Spinal cord (tissue), 10 donors: Measurements from ENCODE around the gene SLC5A4. TPM values are rescaled to one million over a fixed set of nuclear protein-coding genes. Genes with fewer than 3 reads are reported as not detected.
A peak's percentile ranks its signal among the peaks of the same experiment; 100 is the strongest.
"Not testable (repeated sequence)": the region's sequence is repeated elsewhere in the genome, so short reads cannot be mapped to it uniquely, and the experiment has no call there.

Experiments used
- DNase-seq, 6 donors: peaks; one replicate each; pipeline versions ENCODE4 v3.0.0 to v3.0.0-alpha.2; 2013 to 2015; ENCODE audit warnings: low spot score in 6 of 6, low read depth in 4 of 6
- H3K27ac ChIP-seq: one replicate; pipeline ENCODE4 v1.5.1; 2013; ENCODE audit warnings: low read depth, low read length, control low read depth
- H3K27me3 ChIP-seq: one replicate; pipeline ENCODE4 v1.6.1; 2013; ENCODE audit warnings: low read length; ENCODE audit not compliant: control insufficient read depth, insufficient read depth
- H3K36me3 ChIP-seq: one replicate; pipeline ENCODE4 v1.6.1; 2013; ENCODE audit warnings: low read length; ENCODE audit not compliant: control insufficient read depth, insufficient read depth
- H3K4me1 ChIP-seq: one replicate; pipeline ENCODE4 v1.6.1; 2013; ENCODE audit warnings: low read length; ENCODE audit not compliant: control insufficient read depth, insufficient read depth
- H3K4me3 ChIP-seq: one replicate; pipeline ENCODE4 v1.5.1; 2013; ENCODE audit warnings: low read depth, low read length, control low read depth
- H3K9me3 ChIP-seq: one replicate; pipeline ENCODE4 v1.6.1; 2013; ENCODE audit warnings: low read length; ENCODE audit not compliant: control insufficient read depth, insufficient read depth
- WGBS: methylation state at CpG from one replicate; pipeline ENCODE4 v1.1.5; 2013; ENCODE audit warnings: missing lambda C conversion rate; ENCODE audit not compliant: insufficient coverage; 5-methylcytosine and 5-hydroxymethylcytosine counted together
- polyA plus RNA-seq, 2 donors: library from polyadenylated mRNA; unstranded; fragments of 120-200 nt; gene quantifications; one replicate each; pipeline ENCODE4 v1.2.1, GENCODE V29; 2013; ENCODE audit not compliant: insufficient read length in 2 of 2
- total RNA-seq, 2 donors: library from RNA; depleted of rRNA in 1 of 2; stranded (reverse); fragments of 120-200 nt in 1 of 2; fragments of >200 nt in 1 of 2; gene quantifications; one replicate each; pipeline versions ENCODE4 v1.2.3 to v1.2.4, GENCODE V29; 2013 to 2014
- donor health status: healthy.

SLC5A4 gene
- total and polyA plus RNA-seq, 4 donors, result 0.59 to 1.1 (median 0.85) TPM

DNA sequence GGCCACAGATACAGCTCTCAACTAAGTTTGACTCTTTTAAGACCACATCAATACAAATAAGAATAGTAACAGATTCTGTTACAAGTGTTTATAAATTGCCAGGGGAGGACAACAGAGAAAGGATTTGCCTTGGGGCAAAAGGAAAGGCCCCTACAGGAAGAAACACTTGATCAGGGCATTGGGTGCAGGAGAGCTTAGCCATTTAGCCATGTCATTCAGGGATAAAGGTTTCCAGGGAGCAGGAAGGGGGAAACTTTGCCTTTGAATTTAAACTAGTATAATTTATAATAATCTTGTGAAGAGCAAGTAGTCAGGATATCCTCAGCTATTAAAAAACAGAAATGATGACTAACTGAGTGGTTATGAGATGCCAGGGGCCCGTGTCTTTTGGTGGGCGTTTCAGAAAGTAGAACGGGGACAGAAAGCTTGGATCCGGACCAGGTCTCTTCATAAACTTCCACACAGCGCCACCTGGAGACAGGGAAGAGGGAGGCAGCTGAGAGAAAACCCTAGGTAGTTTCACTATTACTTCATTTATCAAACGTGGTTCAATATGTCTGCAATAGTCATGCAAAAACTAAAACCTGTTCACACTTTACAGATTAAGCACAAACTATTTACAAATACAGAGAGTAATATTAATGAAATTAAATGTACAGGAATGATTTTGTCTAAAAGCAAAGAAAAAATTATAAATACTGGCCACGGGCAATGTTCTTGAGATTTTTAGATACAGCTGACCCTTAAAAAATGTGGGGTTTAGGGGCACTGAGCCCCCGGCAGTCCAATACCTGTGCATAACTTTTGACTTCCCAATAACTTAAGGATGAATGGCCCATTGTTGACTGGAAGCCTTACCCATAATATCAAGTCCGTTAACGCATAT is 11.0 kb upstream of the SLC5A4 start:
- H3K4me3 ChIP-seq, result no peak overlapping the region
- H3K9me3 ChIP-seq, result no peaks in the 10 kb centered on the region
- DNase-seq, result peak; percentile 24 to 89 (median 66)
- no peaks in the 10 kb centered on the region for H3K4me1 ChIP-seq
- WGBS, result 0% methylated on average over 1 of the region's 10 CpGs
- H3K36me3 ChIP-seq, result peaks cover 14% of the 10 kb centered on the region
- no peaks in the 10 kb centered on the region for H3K27me3 ChIP-seq
- H3K27ac ChIP-seq, result no peak overlapping the region

- not testable (repeated sequence) for H3K27me3 ChIP-seq, H3K36me3 ChIP-seq, H3K4me3 ChIP-seq, H3K4me1 ChIP-seq, DNase-seq, H3K27ac ChIP-seq, H3K9me3 ChIP-seq
- no CpG with 5 or more reads among the region's 4 CpGs for WGBS
Measured at GRCh38 chr22:32263678-32264077, 8.5 kb upstream of the SLC5A4 start.

DNA sequence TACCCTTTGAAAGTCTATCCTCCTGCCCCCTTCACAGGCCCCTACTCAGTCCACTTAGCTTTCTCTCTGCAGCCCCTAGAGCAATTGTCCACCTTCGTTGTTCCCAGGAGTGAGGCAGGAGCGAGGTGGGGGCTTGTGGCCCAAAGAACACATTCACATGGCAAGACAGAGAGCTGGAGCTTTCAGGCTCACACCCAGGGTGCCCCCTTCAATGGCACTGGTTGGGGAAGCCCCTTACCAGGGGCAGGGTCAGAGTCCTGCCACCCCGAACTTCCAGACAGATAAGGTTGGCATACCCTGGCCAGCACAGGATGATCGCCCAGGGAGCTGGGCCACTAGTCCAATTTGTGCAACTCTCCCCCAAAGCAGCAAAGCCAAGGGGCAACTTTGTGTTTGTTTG is 6.2 kb upstream of the SLC5A4 start:
- Histone ChIP-seq H3K4me1 (no peaks in the 10 kb centered on the region), H3K9me3 (no peaks in the 10 kb centered on the region), H3K27me3 (no peaks in the 10 kb centered on the region), H3K4me3 (no peak overlapping the region), H3K27ac (no peak overlapping the region), H3K36me3 (no peaks in the 10 kb centered on the region)
- no peak for DNase-seq
- 78% methylated on average over 3 of the region's 4 CpGs for WGBS

DNA sequence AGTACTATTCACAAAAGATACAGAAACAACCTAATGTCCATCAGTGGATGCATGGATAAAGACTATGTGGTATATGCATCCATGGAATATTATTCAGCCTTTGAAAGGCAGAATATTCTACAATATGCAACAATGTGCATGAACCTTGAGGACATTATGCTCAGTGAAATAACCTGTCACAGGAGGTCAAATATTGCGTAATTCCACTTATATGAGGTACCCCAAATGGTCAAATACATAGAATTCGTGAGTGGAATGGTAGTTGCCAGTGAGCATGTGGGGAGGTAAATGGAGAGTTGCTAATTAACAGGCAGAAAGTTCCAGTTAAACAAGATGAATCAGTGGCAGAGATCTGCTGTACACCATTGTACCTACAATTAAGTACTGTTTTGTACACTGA is 3.6 kb upstream of the SLC5A4 start:
- no peaks in the 10 kb centered on the region for H3K36me3 ChIP-seq
- no CpG with 5 or more reads among the region's 2 CpGs for WGBS
- H3K9me3 ChIP-seq, result no peaks in the 10 kb centered on the region
- no peak overlapping the region for H3K27ac ChIP-seq
- no peaks in the 10 kb centered on the region for H3K4me1 ChIP-seq
- H3K27me3 ChIP-seq, result no peaks in the 10 kb centered on the region
- H3K4me3 ChIP-seq, result no peak overlapping the region
- no peak for DNase-seq

GRCh38 chr22:32255726-32256125 is 579 bp upstream of the SLC5A4 start:
- DNase-seq, result no peak
- Histone ChIP-seq H3K36me3 (no peaks in the 10 kb centered on the region), H3K27me3 (no peaks in the 10 kb centered on the region), H3K9me3 (no peaks in the 10 kb centered on the region), H3K4me3 (no peak overlapping the region), H3K4me1 (no peaks in the 10 kb centered on the region), H3K27ac (no peak overlapping the region)
- WGBS, result 93% methylated on average over 3 of the region's 3 CpGs

DNA sequence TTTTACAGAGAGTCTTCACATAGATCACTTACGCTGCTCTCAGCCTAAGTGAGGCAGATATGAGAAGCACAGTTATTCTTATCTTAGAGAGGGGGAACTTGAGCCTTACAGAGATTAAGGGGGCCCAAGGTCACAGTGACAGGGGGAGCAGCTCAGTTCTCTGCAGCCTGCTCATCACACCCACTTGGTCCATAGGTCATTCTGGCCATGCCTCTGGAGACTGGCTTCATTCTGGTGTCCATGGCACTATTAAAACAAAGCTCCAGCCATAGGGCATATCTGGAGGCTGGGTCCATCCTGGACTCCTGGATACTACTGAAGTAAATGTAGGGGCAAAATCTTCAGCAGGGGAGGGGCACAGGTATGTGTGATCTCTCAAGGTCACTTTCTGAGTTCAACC is 5.9 kb downstream of the SLC5A4 start:
- no peaks in the 10 kb centered on the region for H3K9me3 ChIP-seq
- DNase-seq, result no peak
- H3K4me1 ChIP-seq, result no peaks in the 10 kb centered on the region
- H3K4me3 ChIP-seq, result no peak overlapping the region
- no peaks in the 10 kb centered on the region for H3K27me3 ChIP-seq
- H3K36me3 ChIP-seq, result no peaks in the 10 kb centered on the region
- no peak overlapping the region for H3K27ac ChIP-seq
- WGBS, result no CpG with 5 or more reads among the region's 1 CpG

DNA sequence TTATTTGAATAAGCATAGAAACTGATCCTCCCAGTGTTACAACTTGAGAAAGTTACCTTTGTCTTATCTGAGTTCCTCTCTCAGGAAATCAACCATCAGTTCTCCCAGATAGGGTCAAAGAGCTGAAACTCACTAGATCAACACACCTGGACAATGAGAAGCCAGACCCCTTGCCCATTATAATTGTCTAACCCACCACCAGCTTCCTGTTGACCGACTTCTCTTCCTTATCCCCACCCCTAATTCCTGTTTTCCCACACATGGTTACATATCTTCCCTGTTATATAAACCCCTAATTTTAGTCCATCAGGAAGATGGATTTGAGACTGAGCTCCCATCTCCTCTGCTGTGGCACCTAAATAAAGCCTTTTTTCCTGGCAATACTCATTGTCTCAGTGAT is 6.9 kb downstream of the SLC5A4 start:
- no peaks in the 10 kb centered on the region for H3K4me1 ChIP-seq
- no peak for DNase-seq
- no peak overlapping the region for H3K27ac ChIP-seq
- H3K9me3 ChIP-seq, result no peaks in the 10 kb centered on the region
- no peak overlapping the region for H3K4me3 ChIP-seq
- no peaks in the 10 kb centered on the region for H3K36me3 ChIP-seq
- WGBS, result 80% methylated on average over 1 of the region's 1 CpG
- H3K27me3 ChIP-seq, result no peaks in the 10 kb centered on the region

DNA sequence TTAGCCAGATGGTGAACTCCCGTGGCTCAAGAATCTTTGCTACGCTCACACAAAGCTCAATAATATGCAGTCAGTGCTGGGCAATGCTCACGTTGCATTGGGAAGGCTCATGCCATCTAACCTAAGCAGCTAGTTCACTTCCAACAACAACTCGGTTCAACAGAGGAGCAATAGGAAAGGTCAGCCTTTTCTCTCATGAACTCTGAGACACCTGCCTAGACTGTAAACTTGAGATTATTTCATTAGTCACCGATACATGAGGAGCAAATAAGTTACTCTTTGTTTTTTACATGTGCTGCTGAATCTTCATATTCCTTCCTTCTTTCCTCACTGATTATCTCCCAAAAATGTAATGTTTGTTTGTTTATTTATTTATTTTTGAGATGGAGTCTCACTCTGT is 9.0 kb downstream of the SLC5A4 start:
- H3K9me3 ChIP-seq, result no peaks in the 10 kb centered on the region
- peak in 1 of 6 donors; percentile 39 for DNase-seq
- H3K4me3 ChIP-seq, result no peak overlapping the region
- H3K27me3 ChIP-seq, result no peaks in the 10 kb centered on the region
- H3K4me1 ChIP-seq, result no peaks in the 10 kb centered on the region
- 77% methylated on average over 3 of the region's 5 CpGs for WGBS
- no peak overlapping the region for H3K27ac ChIP-seq
- H3K36me3 ChIP-seq, result no peaks in the 10 kb centered on the region

DNA sequence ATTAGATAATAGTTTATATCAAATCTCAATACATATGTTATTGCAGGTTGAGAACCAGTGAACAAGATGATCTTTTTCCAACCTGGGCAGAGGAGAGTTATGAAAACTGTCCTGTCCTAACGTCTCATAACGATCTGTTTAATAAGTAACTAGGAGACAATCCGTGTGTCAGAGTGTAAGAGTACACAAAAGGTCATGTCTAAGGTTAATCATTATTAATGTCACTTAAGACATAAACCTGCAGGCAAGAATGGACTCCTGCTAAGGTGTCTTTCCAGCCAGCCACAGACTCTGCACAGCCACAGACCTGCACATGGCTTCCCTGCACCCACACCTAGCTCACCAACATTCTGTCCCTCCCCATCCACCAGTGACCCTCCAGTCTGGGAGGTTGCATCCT is 10.1 kb downstream of the SLC5A4 start:
- no peak overlapping the region for H3K27ac ChIP-seq
- no peaks in the 10 kb centered on the region for H3K27me3 ChIP-seq
- no CpG with 5 or more reads among the region's 3 CpGs for whole genome bisulfite sequencing
- DNase-seq, result no peak
- H3K36me3 ChIP-seq, result no peaks in the 10 kb centered on the region
- no peaks in the 10 kb centered on the region for H3K9me3 ChIP-seq
- no peak overlapping the region for H3K4me3 ChIP-seq
- no peaks in the 10 kb centered on the region for H3K4me1 ChIP-seq

DNA sequence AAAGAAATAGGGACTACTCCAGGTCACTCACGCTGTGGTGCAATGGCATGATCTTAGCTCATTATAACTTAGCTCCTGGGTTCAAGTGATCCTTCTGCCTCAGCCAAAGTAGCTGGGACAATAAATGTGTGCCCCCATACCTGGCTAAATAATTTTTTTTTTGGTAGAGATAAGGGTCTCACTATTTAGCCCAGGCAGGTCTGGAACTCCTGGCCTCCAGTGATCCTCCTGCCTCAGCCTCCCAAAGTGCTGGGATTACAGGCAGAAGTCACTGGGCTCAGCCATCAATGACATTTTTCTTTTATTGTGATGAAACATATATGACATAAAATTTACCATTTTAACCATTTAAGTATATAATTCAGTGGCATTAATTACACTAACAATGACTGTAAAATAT is 10.6 kb downstream of the SLC5A4 start:
- Histone ChIP-seq H3K36me3 (no peaks in the 10 kb centered on the region), H3K9me3 (no peaks in the 10 kb centered on the region), H3K27me3 (no peaks in the 10 kb centered on the region), H3K4me1 (no peaks in the 10 kb centered on the region), H3K27ac (no peak overlapping the region), H3K4me3 (no peak overlapping the region)
- no peak for DNase-seq
- WGBS, result 100% methylated on average over 1 of the region's 1 CpG
